Stimulated activated CD8-positive, alpha-beta memory T cell treated with anti-CD3 and anti-CD28 coated beads, Interleukin-15, amount 100 ng/mL, for 4 hours (primary cell): ENCODE data around the gene RAPGEF5.

ENCODE experiments used
- DNase-seq, 2 donors: peaks; one replicate each; pipeline ENCODE4 v3.0.0-alpha.2; 2020; ENCODE audit warnings: low read depth in 2 of 2

RAPGEF5 gene, protein sequence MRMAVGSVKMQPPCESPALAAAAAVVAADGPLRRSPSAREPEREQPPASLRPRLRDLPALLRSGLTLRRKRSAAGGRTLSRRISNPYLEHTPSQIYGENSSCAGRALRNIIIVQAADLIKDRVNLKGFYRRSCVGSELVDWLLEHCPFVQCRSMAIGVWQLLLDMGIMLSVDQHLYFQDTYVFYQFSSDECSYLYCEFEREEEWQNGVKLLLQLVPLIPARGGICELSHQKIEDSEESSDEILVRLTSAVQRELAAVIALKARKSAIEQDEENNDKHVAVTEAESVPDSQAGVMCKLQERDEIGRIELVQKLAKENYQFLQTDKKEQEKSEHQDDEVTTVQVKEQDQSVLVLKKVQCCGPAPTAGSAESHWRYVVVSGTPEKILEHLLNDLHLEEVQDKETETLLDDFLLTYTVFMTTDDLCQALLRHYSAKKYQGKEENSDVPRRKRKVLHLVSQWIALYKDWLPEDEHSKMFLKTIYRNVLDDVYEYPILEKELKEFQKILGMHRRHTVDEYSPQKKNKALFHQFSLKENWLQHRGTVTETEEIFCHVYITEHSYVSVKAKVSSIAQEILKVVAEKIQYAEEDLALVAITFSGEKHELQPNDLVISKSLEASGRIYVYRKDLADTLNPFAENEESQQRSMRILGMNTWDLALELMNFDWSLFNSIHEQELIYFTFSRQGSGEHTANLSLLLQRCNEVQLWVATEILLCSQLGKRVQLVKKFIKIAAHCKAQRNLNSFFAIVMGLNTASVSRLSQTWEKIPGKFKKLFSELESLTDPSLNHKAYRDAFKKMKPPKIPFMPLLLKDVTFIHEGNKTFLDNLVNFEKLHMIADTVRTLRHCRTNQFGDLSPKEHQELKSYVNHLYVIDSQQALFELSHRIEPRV

DNA sequence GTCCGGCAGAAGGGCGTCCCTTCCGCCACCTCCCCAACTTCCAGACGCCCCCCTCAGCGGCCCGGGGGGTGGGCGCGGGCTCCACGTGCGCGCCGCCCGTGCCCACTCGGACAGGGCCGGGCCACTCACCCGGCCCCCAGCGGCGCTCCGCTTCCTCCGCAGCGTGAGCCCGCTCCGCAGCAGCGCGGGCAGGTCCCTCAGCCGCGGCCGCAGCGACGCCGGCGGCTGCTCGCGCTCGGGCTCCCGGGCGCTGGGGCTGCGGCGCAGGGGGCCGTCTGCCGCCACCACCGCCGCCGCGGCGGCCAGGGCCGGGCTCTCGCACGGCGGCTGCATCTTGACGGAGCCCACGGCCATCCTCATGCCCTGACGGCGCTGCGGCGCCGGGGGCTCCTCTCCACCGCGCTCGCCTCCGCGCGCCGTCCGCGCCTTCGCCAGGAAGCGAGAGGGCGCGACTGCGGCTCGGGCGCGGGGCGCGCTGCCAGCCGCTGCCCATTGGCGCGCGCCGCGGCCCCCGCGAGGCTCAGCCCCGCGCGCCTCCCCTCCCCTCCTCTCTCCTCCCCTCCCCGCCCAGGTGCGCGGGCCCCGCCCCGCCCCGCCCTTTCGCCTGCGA, at the start of gene RAPGEF5:
Gene RAPGEF5 (minus strand): TSS at position 454 of the 610 bp plus-strand sequence. CDS start 94 bp downstream, at position 360.
- DNase-seq, result no peak

DNA sequence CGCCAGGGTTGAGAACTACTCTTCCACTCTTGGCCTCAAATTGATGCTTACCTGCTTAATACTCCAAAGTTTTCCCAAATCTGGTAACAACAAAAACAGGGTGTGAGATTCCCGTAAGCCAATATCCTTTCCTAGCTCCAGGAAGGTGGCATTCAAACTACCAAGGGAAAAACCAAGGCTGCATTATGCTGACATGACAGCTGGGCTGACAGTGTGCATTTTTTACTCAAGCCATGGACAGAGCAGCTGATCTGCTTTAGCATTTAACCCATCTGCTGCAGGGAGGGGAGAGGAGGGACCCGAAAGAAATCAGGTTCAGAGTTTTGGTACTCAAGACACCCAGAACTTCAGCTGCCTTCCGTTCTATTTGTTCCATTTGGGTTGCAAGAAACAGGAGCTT, 49.8 kb upstream of the RAPGEF5 start:
- DNase-seq, result no peak

DNA sequence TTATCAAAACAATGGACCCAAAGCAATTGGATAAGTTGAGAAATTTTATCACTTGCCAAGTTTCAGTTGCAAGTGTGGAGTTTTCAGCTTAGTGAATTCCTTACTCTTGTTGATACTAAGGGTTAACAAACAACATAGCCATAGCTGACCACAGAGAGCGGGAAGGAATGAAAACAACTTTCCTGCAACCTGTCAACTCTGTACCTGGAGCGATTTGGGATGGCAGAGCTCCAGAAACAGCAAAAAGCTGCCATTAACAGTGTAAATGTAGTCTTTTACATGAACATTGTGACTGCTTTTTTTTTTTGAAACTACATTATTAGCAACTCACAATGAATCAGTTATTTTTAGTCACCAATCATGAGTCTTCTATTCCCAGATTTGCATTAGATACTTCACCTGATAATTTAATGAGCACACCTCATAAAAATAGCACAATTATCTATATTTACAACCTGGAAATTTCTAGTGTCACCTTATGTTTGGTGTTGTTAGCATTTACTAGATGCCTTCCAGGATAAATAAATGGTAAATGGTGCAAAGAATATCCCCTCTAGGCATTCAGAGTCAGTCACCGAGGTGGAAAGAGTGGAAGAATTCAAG, 47.6 kb upstream of the RAPGEF5 start:
- no peak for DNase-seq

DNA sequence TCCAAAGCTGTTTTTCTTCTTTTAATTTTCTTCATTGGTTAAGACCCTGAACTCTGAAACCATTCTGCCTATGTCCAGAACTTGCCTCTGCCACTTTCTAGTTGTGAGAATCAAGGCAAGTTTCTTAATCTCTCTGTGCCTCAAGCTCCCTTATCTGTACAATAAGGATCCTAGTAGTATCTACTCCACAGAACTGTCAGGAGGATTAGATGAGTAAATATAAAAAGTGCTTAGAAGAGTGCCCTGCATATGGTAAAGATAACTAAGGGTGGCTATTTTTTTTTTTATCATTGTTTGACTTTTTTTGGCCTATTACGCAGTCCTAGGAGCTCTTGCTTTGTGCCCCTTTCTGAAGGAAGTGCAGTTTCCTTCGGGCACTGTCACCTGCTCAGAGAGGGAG, 46.4 kb upstream of the RAPGEF5 start:
- DNase-seq, result no peak

DNA sequence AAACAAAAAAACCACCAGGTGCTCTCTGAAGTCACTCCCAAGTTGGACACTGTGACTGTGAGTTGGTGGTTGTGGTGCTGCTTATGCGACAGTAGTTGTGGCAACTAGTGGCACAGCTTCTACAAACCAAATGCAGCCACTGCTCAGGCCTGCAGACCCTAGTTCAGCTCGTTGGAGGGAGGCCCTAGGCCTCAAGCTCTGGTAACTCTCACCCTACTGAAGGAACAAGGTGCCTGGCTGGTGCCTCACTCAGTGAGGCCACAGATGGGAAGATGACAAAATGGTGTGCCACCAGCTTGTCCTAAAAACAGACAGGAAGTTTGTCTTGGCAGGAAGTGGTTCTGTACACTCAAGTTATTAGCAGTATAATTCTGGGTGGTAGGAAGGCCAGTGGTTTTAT, 45.3 kb upstream of the RAPGEF5 start:
- DNase-seq, result no peak

DNA sequence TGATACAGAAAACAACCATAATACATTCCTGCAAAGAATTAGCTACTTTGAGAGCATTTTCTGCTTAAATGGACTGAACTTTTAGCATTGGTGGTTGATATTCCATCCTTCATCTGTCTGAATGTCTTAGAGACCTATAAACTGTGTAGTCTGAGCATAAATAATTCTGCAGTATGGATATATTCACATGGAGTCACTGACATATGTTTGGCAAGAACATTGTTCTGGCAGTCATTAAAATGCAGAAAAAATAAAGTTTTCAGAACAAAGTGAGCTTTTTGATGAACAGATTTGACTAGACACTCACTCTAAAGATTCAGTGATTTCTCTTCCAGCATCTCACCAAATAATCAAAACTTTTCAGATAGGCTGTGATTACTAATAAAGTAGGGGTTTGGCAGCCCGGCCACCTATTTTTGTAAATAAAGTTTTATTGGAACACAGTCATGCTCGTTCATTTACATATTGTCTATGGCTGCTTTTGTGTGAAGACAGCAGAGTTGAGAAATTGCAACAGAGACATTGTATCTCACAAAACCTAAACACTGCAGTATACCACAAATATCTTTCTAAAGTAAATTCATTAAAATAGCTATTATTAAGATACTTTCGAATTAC, 44.1 kb upstream of the RAPGEF5 start:
- DNase-seq, result no peak

DNA sequence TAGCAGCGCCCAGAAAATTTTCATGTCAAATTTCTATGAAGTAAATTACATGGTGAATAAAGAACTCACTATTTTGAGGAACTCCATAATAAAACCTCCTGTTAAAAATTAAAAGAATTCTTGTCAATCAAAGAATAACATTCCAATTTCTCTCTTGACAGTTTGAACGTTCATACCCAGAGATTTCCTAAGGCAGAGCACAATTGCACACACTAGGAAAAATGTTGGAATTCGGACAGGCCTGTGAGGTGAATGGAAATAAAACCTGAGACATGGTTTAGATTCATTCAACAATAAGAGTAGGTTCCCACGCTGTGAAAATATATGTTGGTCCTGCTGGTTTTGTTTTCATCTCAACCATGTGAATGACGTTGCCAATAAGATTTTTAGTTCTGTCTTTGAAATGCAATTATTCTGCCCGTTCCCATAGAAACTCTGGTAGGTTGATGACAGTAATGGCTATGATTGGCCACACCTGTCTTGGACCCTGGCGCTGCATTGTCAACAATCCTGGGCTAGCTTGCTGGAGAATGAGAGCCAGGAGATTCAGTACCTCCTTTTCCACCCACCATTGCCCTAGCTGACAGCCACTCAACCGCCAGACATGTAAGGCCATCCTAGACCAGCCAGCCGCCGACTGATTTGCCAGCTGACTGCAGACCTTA, 43.3 kb upstream of the RAPGEF5 start:
- DNase-seq, result no peak

DNA sequence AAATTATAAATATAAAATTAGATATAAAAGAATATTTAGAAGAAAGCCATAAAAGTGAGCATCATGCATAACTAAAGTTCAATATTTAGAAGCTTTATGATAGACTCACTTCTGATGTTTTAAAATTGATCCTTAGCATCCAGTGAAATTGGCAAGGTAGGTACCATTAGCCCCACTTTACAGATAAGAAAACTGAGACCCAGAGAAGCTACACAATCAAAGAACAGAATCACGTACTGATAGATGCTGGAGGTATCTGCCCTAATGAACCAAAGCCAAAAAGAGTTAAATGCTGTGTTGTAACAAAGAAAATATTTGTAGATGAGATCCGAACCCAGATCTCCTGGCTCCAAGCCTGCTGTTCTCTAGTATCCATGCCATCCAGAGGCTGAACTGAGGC, 42.6 kb upstream of the RAPGEF5 start:
- DNase-seq, result no peak

DNA sequence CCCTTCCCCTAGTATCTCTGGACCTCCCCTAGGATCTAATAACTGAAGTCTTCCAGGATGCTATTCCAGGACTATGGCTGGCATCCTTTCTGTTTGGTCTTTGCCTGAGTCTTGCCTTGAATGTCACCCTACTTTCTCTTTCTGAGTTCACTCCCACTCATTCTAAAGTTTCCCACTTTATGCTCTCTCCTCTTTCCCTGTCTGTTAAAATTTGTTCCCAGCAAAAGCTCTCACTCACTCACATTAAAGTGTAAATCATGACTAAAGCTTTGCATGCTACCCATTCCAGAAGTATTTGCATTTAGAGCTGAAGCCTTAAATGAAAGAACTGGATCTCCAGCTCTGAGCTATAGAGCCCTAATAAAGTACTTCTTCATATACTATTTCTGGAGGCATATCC, 42.1 kb upstream of the RAPGEF5 start:
- no peak for DNase-seq

DNA sequence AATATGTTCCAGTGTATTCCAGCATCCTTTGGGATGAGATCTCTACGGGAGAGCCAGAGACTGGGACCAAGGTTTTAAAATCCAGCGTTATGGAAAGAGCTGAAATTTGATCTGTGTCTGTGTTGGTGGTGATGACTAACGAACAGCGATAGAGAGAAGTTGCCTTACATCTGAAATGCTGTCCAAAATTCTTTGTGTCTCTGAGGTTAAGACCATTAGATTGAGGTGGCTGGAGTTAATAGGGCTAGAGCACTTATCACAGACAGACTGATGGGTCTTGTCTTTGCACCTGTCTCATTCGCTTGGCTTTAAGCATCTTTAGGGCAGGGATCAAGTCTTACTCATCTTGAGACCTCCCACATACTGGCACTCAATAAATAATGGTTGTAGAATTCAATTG, 41.0 kb upstream of the RAPGEF5 start:
- DNase-seq, result no peak

DNA sequence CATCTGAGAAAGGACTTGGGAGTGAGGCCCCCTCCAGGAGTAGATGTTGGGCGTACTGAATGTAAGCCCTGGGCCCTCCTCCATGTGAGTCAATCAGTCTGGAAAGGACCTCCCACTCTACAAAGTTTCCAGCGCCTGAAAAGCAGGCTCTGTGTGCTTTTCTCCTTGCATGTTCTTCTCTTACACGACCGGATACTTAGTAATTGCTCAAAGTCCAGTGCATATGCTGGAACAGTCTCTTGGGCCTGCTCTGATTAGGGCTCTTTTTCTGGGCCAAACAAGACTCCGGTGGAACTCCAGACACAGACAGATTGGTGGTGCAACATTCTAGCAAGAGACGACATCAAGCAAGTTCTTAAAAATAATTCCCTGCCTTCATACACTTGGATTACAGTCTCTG, 38.3 kb upstream of the RAPGEF5 start:
- no peak for DNase-seq

DNA sequence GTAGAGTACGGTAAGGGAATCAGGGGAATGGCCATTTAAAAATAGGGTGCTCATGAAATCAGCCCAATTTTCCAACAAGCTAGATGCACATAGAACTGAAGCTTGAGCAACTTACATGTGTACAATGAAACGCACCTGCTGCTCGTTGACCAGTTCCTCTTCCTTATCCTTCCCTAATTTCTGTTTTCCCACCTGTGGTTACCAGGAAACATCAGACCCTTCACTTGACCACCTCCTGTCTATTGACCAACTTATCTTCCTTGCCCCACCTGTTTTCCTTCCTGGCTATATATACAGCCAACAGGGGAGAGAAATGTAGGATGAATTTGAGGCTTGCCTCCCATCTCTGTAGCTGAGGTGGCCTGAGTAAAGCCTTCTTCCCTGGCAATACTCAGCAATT, 37.8 kb upstream of the RAPGEF5 start:
- no peak for DNase-seq

DNA sequence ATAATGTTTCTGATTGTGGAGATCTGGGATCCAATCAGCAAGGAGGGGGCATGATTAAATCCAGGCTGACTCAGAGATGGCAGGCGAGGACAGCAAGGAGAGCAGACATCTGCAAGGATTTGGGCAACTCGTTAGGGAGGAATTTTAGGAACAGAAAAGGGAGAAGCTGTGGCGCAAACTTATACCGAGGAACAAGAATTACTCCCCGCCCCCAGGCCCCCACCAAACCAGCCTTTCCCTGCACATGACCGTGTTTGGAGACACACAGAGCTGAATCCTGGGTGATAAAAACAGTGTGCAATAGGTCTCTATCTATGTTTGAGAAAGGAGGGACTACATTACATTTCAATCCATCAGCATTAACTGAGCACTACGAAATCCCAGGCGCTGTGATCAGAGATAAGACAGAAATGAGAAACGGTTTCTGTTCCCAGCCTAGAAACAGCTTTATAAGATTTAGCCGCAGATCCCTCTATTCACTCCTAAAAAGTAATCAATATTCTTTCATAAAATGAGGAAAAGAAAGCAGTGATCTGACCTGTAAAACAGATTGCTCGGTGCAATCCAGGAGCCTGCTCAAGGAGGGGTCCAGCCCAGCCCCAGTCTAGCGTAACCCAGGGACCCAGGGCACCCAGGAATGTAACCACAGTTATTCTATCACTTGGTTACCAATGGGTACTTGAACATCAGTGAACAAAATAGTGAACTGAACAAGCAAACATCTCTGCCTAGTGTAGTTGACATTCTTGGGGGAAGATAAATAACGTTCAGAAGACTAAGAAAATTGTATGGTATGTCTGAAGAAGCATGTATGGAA, 37.2 kb upstream of the RAPGEF5 start:
- DNase-seq, result no peak

DNA sequence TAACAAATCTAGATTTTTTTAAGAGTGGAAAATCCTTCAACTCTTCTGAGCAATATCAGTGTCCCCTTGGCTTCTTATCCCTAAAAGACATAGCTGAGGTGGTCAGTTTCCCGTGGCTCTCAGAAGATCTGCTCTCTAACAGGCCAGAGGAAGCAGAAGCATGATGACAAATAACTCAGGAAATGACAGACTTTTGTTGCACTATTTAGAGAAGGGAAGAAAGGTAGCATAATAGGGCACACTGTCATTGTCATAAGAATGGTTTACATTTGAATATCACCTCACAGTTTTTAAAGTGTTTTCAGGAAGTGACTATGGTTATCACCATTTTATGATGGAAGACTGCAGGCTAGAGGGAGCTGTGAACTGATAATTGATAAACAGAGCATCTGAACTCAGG, 33.6 kb upstream of the RAPGEF5 start:
- DNase-seq, result no peak

DNA sequence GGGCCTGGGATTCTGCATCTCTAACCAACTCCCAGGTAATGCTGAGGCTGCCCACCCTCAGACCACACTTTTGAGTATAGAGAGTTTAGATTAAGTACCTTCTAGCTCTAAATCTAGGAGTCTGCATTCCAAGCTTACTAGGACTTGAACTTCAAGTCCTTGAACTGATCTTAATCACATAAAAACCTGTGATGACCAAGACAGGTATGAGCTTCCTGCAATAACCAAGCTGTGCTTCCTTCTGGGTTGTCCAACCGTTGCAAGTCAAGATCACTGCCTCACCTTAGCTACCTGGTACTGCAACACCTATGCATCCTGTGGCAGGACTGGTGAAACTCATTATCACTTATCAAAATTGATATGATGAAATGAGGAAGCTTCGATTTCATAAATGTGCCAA, 32.9 kb upstream of the RAPGEF5 start:
- no peak for DNase-seq

DNA sequence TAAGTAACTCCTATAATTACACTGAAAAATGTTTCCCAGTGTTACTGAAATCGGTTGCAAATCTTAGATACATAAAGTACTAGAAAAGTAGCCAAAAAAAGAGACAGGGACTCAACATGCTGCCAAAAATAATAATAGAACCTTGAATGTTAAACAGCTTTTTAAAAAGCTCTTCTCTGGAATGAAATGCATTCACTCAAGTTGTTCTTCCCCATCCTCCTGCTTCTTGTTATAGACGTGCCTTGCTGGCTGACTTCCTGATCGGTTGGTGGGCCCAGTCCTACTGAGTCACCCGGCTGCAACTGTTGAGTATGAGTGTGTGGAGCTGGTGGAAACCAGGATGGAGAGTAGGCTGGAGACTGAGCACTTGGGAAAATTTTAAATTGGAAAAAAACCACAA, 30.6 kb upstream of the RAPGEF5 start:
- no peak for DNase-seq

DNA sequence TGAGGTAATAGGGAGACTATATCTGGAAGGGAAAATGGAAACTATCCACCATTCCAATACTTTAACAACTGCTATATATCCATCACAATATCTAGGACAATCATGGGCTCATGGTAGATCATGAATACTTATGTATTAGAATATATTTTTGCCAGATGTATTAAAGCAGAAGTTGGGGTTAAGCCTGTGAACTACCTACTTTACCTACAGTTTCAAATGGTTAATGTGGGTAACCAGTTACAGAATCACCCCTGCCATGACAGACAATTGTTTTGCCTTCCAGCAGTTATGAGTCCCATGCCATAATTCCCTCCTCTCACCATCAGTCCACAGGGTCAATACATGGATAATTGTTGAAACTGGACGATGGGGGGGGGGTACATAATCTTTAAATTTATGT, 29.9 kb upstream of the RAPGEF5 start:
- DNase-seq, result no peak

DNA sequence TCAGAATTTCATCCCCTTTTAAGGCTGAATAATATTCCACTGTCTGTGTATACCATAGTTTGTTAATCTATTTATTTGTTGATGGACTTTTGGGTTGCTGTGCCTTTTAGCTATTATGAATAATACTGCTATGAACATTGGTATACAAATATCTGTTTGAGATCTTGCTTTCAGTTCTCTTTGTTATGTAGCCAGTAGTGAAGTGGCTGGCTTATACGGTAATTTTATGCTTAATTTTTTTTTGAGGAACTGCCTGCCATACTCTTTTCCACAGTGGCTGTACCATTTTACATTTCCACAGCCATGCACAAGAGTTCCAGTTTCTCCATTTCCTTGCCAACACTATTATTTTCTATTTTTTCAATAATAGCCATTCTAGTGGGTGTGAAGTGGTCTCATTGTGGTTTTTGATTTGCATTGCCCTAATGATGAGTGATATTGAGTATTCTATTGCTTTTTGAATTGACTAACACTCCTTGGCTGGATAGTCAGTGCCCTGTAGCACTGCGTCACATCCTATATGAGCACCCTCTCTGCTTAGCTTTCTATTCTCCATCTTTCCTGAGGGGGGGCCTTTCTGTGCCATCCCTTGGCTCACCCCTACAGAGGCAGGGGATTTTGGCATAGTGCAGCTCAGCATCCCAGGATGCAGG, 29.4 kb upstream of the RAPGEF5 start:
- no peak for DNase-seq

DNA sequence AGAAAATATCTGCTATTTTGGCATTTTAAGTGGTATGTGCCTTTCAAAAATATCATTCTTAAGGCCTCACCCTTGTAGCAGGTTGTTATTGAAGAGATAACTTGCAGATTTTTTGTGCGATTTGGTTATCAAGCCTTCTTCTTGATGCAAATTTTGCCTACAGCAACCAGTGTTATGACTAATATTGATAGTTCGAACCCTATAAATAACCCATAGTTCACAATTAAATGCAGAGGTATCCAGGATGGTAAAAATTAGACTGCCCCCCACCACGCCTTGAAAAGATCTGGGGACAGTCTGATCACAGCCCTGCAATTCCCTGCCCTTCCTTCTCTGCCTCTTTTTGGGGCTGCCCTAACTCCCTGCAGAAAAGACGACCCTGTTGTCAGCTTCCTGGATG, 28.4 kb upstream of the RAPGEF5 start:
- DNase-seq, result no peak

DNA sequence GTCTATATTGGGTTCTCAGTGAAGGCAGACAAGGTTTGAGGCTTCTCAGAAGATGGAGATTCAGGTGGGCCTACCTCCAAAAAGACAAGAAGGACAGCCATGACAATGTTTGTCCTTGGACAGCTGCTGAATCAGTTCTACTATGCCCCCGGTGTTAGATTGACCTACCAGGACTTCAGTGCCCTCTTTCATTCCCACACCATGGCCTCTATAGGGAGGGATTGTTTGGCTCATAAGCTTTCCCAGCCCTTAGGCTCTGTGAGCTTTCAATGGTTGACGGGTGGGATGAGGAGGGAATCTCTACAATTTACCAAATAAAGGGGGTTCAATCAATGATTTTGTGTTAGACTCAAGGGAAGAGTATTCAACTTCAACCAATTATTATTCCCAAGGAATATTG, 23.4 kb upstream of the RAPGEF5 start:
- no peak for DNase-seq
